Stimulated activated CD8-positive, alpha-beta memory T cell treated with anti-CD3 and anti-CD28 coated beads, Interleukin-4, amount 100 ng/mL, for 48 hours (primary cell): ENCODE results near the gene THAP9.
"Not testable (repeated sequence)": the region's sequence is repeated elsewhere in the genome, so short reads cannot be mapped to it uniquely, and the experiment has no call there.

Source experiments
- DNase-seq: peaks from one replicate; pipeline ENCODE4 v3.0.0-alpha.2; 2020

Gene THAP9

GRCh38 chr4:82893942-82894341 lies 6.6 kb upstream of the THAP9 start:
- no peak for DNase-seq

GRCh38 chr4:82896755-82897154 lies 3.8 kb upstream of the THAP9 start:
- DNase-seq, result no peak

GRCh38 chr4:82898322-82899243 lies 2.0 kb upstream of the THAP9 start:
- no peak for DNase-seq

- DNase-seq, result no peak
Observed at GRCh38 chr4:82899374-82900065, 1.0 kb upstream of the THAP9 start.

GRCh38 chr4:82900066-82900410 lies 497 bp upstream of the THAP9 start:
- DNase-seq, result no peak

- DNase-seq, result no peak
Observed at GRCh38 chr4:82901183-82901718, 716 bp downstream of the THAP9 start.

GRCh38 chr4:82903737-82904136 lies 3.2 kb downstream of the THAP9 start:
- DNase-seq, result no peak

- no peak for DNase-seq
Observed at GRCh38 chr4:82905205-82905604, 4.7 kb downstream of the THAP9 start.

GRCh38 chr4:82906469-82906868 lies 5.9 kb downstream of the THAP9 start:
- DNase-seq, result no peak

GRCh38 chr4:82909326-82909725 lies 8.8 kb downstream of the THAP9 start:
- no peak for DNase-seq

- DNase-seq, result no peak
Observed at GRCh38 chr4:82913305-82913704, 12.8 kb downstream of the THAP9 start.

GRCh38 chr4:82913968-82914367 lies 13.4 kb downstream of the THAP9 start:
- DNase-seq, result not testable (repeated sequence)

GRCh38 chr4:82918091-82918490 lies 17.6 kb downstream of the THAP9 start:
- DNase-seq, result no peak

- no peak for DNase-seq
Observed at GRCh38 chr4:82919386-82919785, 18.9 kb downstream of the THAP9 start.

- no peak for DNase-seq
Observed at GRCh38 chr4:82921795-82922194, 21.3 kb downstream of the THAP9 start.

- no peak for DNase-seq
Observed at GRCh38 chr4:82930848-82931755, 30.6 kb downstream of the THAP9 start.

GRCh38 chr4:82934441-82934840 lies 33.9 kb downstream of the THAP9 start:
- no peak for DNase-seq

GRCh38 chr4:82939414-82939813 lies 38.9 kb downstream of the THAP9 start:
- DNase-seq, result no peak

- no peak for DNase-seq
Observed at GRCh38 chr4:82947498-82947897, 47.0 kb downstream of the THAP9 start.

- DNase-seq, result no peak
Observed at GRCh38 chr4:82948647-82949204, 48.2 kb downstream of the THAP9 start.

GRCh38 chr4:82951196-82951595 lies 50.7 kb downstream of the THAP9 start:
- DNase-seq, result no peak

GRCh38 chr4:82954212-82954611 lies 53.7 kb downstream of the THAP9 start:
- no peak for DNase-seq

GRCh38 chr4:82957045-82957444 lies 56.5 kb downstream of the THAP9 start:
- DNase-seq, result no peak
